GM21367 (cell line): Measurements from ENCODE around the gene CCT8L2.
"Not testable (repeated sequence)": the region's sequence is repeated elsewhere in the genome, so short reads cannot be mapped to it uniquely, and the experiment has no call there.

Experiments used
- ATAC-seq: cut with Tn5 transposase; IDR thresholded peaks from one replicate; pipeline ENCODE4 v1.9.1; 2021; ENCODE audit not compliant: unreplicated experiment

Gene CCT8L2

GRCh38 chr22:16595251-16595650 is 2.6 kb upstream of the CCT8L2 start:
- ATAC-seq, result not testable (repeated sequence)

GRCh38 chr22:16594026-16594425 is 1.4 kb upstream of the CCT8L2 start:
- ATAC-seq, result no peak

- ATAC-seq, result not testable (repeated sequence)
These were observed 379 bp downstream of the CCT8L2 start for GRCh38 chr22:16592231-16592630.

- ATAC-seq, result not testable (repeated sequence)
These were observed 1.5 kb downstream of the CCT8L2 start for GRCh38 chr22:16591136-16591535.

GRCh38 chr22:16586991-16587390 is 5.6 kb downstream of the CCT8L2 start:
- ATAC-seq, result no peak

GRCh38 chr22:16586170-16586569 is 6.4 kb downstream of the CCT8L2 start:
- ATAC-seq, result no peak

GRCh38 chr22:16580872-16581271 is 11.7 kb downstream of the CCT8L2 start:
- not testable (repeated sequence) for ATAC-seq

GRCh38 chr22:16569240-16569834 is 23.3 kb downstream of the CCT8L2 start:
- not testable (repeated sequence) for ATAC-seq

GRCh38 chr22:16568425-16568758 is 24.2 kb downstream of the CCT8L2 start:
- ATAC-seq, result no peak

- ATAC-seq, result not testable (repeated sequence)
These were observed 24.8 kb downstream of the CCT8L2 start for GRCh38 chr22:16567617-16568424.

- not testable (repeated sequence) for ATAC-seq
These were observed 26.0 kb downstream of the CCT8L2 start for GRCh38 chr22:16566421-16567151.

- not testable (repeated sequence) for ATAC-seq
These were observed 26.8 kb downstream of the CCT8L2 start for GRCh38 chr22:16565585-16566420.

- not testable (repeated sequence) for ATAC-seq
These were observed 27.6 kb downstream of the CCT8L2 start for GRCh38 chr22:16564837-16565584.

GRCh38 chr22:16563555-16564520 is 28.8 kb downstream of the CCT8L2 start:
- ATAC-seq, result no peak

- ATAC-seq, result no peak
These were observed 29.7 kb downstream of the CCT8L2 start for GRCh38 chr22:16562711-16563554.

GRCh38 chr22:16561093-16561658 is 31.4 kb downstream of the CCT8L2 start:
- ATAC-seq, result not testable (repeated sequence)

- ATAC-seq, result not testable (repeated sequence)
These were observed 32.0 kb downstream of the CCT8L2 start for GRCh38 chr22:16560651-16561050.

GRCh38 chr22:16559996-16560395 is 32.6 kb downstream of the CCT8L2 start:
- ATAC-seq, result not testable (repeated sequence)
